DND-41 (cell line): ENCODE results near the gene EYS.

Experiments used
- ATAC-seq: fragments of 200-7000 bp; cut with Tn5 transposase; 3 replicates; pipeline ENCODE4 v1.9.1; 2021; ENCODE audit warnings: low read depth; ENCODE audit not compliant: insufficient read depth
- DNase-seq: peaks from one replicate; pipeline ENCODE4 v3.0.0-alpha.2; 2020
- H2AFZ ChIP-seq: 2 replicates; pipeline ENCODE4 v1.6.0; 2012; ENCODE audit warnings: low read depth, low read length
- H3K27ac ChIP-seq: 2 replicates; pipeline ENCODE4 v1.5.1; 2012; ENCODE audit warnings: low read length, inconsistent platforms
- H3K27me3 ChIP-seq: fragments of 200-600 bp; sonication (generic); 2 replicates; pipeline ENCODE4 v1.6.0; 2012; ENCODE audit warnings: low read length, mild to moderate bottlenecking, inconsistent platforms; ENCODE audit not compliant: insufficient read depth, poor library complexity
- H3K36me3 ChIP-seq: 2 replicates; pipeline ENCODE4 v1.5.1; 2012; ENCODE audit warnings: low read length, inconsistent platforms; ENCODE audit not compliant: insufficient read depth
- H3K4me1 ChIP-seq: 2 replicates; pipeline ENCODE4 v1.5.1; 2012; ENCODE audit warnings: mild to moderate bottlenecking, low read length; ENCODE audit not compliant: insufficient read depth
- H3K4me2 ChIP-seq: 2 replicates; pipeline ENCODE4 v1.6.0; 2012; ENCODE audit warnings: mild to moderate bottlenecking, moderate library complexity, low read length, inconsistent platforms; ENCODE audit not compliant: insufficient read depth
- H3K4me3 ChIP-seq, 2 experiments: fragments of 200-600 bp in 1 of 2; shearing (Covaris generic) in 1 of 2; 2 replicates each; pipeline ENCODE4 v1.5.1; 2012 to 2016; ENCODE audit warnings: inconsistent platforms in 2 of 2, low read length in 2 of 2, mild to moderate bottlenecking in 2 of 2, low read depth in 1 of 2, moderate library complexity in 1 of 2
- H3K79me2 ChIP-seq: 2 replicates; pipeline ENCODE4 v1.6.0; 2012; ENCODE audit warnings: low read length, inconsistent platforms; ENCODE audit not compliant: insufficient read depth
- H3K9ac ChIP-seq: 2 replicates; pipeline ENCODE4 v1.6.0; 2012; ENCODE audit warnings: low read depth, mild to moderate bottlenecking, inconsistent platforms, low read length, moderate library complexity
- H3K9me3 ChIP-seq: 2 replicates; pipeline ENCODE4 v1.5.1; 2012; ENCODE audit warnings: low read length, moderate library complexity, mild to moderate bottlenecking, inconsistent platforms; ENCODE audit not compliant: insufficient read depth, severe bottlenecking
- H4K20me1 ChIP-seq: 2 replicates; pipeline ENCODE4 v1.6.0; 2012; ENCODE audit warnings: low read length; ENCODE audit not compliant: insufficient read depth
- EZH2 ChIP-seq: IDR thresholded peaks from 3 replicates; pipeline ENCODE4 v1.6.1; 2012; ENCODE audit warnings: borderline replicate concordance, low read depth, mild to moderate bottlenecking, moderate library complexity, low read length, inconsistent platforms; ENCODE audit not compliant: severe bottlenecking
- TF ChIP-seq, protein P1 (sequence below): IDR thresholded peaks from 2 replicates; pipeline ENCODE4 v1.5.1; 2012; ENCODE audit warnings: borderline replicate concordance, low read length, moderate library complexity, mild to moderate bottlenecking; ENCODE audit not compliant: poor library complexity, severe bottlenecking; ENCODE audit errors: extremely low read depth

The EYS gene

GRCh38 chr6:64714073-64714472 is 993.0 kb downstream of the EYS start:
- no peaks in the 10 kb centered on the region for H3K9me3 ChIP-seq
- H3K79me2 ChIP-seq = no peaks in the 10 kb centered on the region
- H3K27me3 ChIP-seq = no peaks in the 10 kb centered on the region
- H3K9ac ChIP-seq = no peak overlapping the region
- no peak overlapping the region for H3K4me3 ChIP-seq
- no peaks in the 10 kb centered on the region for H3K36me3 ChIP-seq
- no peak for TF ChIP-seq EZH2
- TF ChIP-seq, protein P1, sequence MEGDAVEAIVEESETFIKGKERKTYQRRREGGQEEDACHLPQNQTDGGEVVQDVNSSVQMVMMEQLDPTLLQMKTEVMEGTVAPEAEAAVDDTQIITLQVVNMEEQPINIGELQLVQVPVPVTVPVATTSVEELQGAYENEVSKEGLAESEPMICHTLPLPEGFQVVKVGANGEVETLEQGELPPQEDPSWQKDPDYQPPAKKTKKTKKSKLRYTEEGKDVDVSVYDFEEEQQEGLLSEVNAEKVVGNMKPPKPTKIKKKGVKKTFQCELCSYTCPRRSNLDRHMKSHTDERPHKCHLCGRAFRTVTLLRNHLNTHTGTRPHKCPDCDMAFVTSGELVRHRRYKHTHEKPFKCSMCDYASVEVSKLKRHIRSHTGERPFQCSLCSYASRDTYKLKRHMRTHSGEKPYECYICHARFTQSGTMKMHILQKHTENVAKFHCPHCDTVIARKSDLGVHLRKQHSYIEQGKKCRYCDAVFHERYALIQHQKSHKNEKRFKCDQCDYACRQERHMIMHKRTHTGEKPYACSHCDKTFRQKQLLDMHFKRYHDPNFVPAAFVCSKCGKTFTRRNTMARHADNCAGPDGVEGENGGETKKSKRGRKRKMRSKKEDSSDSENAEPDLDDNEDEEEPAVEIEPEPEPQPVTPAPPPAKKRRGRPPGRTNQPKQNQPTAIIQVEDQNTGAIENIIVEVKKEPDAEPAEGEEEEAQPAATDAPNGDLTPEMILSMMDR = no peak
- no peaks in the 10 kb centered on the region for H3K4me1 ChIP-seq
- DNase-seq (no peak), ATAC-seq (no peak)
- H4K20me1 ChIP-seq = no peaks in the 10 kb centered on the region
- no peak overlapping the region for H3K4me2 ChIP-seq
- no peak overlapping the region for H3K27ac ChIP-seq
- H2AFZ ChIP-seq = no peak overlapping the region

- Histone ChIP-seq H3K36me3 (no peaks in the 10 kb centered on the region), H4K20me1 (no peaks in the 10 kb centered on the region), H3K27me3 (no peaks in the 10 kb centered on the region), H3K9me3 (no peaks in the 10 kb centered on the region), H2AFZ (no peak overlapping the region), H3K4me2 (no peak overlapping the region), H3K4me1 (no peaks in the 10 kb centered on the region), H3K79me2 (no peaks in the 10 kb centered on the region), H3K4me3 (no peak overlapping the region), H3K9ac (no peak overlapping the region), H3K27ac (no peak overlapping the region)
- no peak for TF ChIP-seq EZH2
- TF ChIP-seq, protein P1 = no peak
- no peak for ATAC-seq
- DNase-seq = no peak
Observed at GRCh38 chr6:64713175-64713574, 993.9 kb downstream of the EYS start.

DNA sequence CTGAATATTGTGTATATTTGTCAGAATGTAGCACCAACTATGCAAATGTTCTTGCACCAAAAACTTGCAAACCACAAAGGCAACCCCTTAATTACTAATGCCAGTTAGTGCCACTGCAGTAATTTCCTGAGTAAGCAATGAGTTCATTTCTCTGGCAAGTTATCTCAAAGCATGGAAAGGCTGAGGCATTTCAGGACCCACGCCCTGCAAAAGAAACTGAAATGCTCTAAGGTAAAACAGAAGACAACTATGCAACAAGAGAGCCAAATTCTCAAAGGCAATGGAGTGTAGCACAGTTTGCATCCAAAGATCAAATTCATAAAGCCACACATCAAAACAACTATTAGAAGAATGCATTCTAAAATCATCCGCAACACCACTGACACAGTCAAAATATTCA is 994.4 kb downstream of the EYS start:
- no peak overlapping the region for H3K9ac ChIP-seq
- ATAC-seq (no peak), DNase-seq (no peak)

More for the DNA sequence above, 994.4 kb downstream of the EYS start:
- Histone ChIP-seq H3K27ac (no peak overlapping the region), H3K4me3 (no peak overlapping the region), H3K9me3 (no peaks in the 10 kb centered on the region), H3K36me3 (no peaks in the 10 kb centered on the region), H3K79me2 (no peaks in the 10 kb centered on the region), H2AFZ (no peak overlapping the region), H3K27me3 (no peaks in the 10 kb centered on the region), H3K4me2 (no peak overlapping the region), H4K20me1 (no peaks in the 10 kb centered on the region), H3K4me1 (no peaks in the 10 kb centered on the region)
- TF ChIP-seq, protein P1 = no peak
- TF ChIP-seq EZH2 = no peak
